GM12878 (cell line): ENCODE data around the gene IL1R2. TPM values are rescaled to one million over a fixed set of nuclear protein-coding genes. Genes with fewer than 3 reads are reported as not detected.

Experiments used
- ATAC-seq: fragments of 200-7000 bp; cut with Tn5 transposase; 3 replicates; pipeline ENCODE4 v1.9.1; 2020; ENCODE audit warnings: mild to moderate bottlenecking, moderate library complexity
- BruUV-seq: library from RNA; stranded (reverse); fragments of 400-500 nt; replicated peaks from 2 replicates; lab custom pipeline; 2021; lab: Mats Ljungman, UMichigan
- CTCF ChIA-PET: fragments of 300-600 bp; sonication (Branson Sonifier 250); formaldehyde crosslinking; extraction: SDS; loops from one replicate; lab custom pipeline; 2021; ENCODE audit warnings: inconsistent platforms; lab: Yijun Ruan, JAX
- POLR2A ChIA-PET: fragments of 350-600 bp; formaldehyde crosslinking; extraction: SDS; loops from one replicate; lab custom pipeline; 2021; ENCODE audit warnings: inconsistent platforms; lab: Charles Lee
- RAD21 ChIA-PET: fragments of 300-600 bp; sonication (Branson Sonifier 250); formaldehyde crosslinking; loops from one replicate; lab custom pipeline; 2023; ENCODE audit warnings: antibody characterized with exemption; ENCODE audit not compliant: unreplicated experiment; lab: Charles Lee
- SMC1A ChIA-PET: fragments of 300-600 bp; sonication (Branson Sonifier 250); formaldehyde crosslinking; loops from one replicate; lab custom pipeline; 2023; ENCODE audit not compliant: unreplicated experiment, uncharacterized antibody; lab: Charles Lee
- DNase-seq: peaks from one replicate; pipeline ENCODE4 v3.0.0-alpha.2; 2011; ENCODE audit warnings: low read depth, low spot score
- FAIRE-seq: peaks from 3 replicates; lab custom pipeline; 2011; peaks lifted over from hg19 to GRCh38; lab: Jason Lieb, UNC
- H2AFZ ChIP-seq: 2 replicates; pipeline ENCODE4 v1.6.0; 2011; ENCODE audit warnings: low read depth, low read length, control low read depth; ENCODE audit not compliant: control insufficient read depth
- H3K27ac ChIP-seq: 2 replicates; pipeline ENCODE4 v1.5.1; 2011; ENCODE audit warnings: control low read depth; ENCODE audit not compliant: control insufficient read depth, insufficient read depth
- H3K27me3 ChIP-seq, 2 experiments: replicated peaks in 1 of 2; 2 replicates each; pipeline versions ENCODE4 v1.6.0 to v1.6.1; 2011; ENCODE audit warnings: low read length in 1 of 2; ENCODE audit not compliant: control insufficient read depth in 2 of 2, insufficient read depth in 2 of 2
- H3K36me3 ChIP-seq, 2 experiments: 2 replicates each; pipeline ENCODE4 v1.5.1; 2011; ENCODE audit warnings: low read length in 1 of 2; ENCODE audit not compliant: control insufficient read depth in 2 of 2, insufficient read depth in 2 of 2
- H3K4me1 ChIP-seq: 2 replicates; pipeline ENCODE4 v1.6.1; 2011; ENCODE audit warnings: mild to moderate bottlenecking, low read length, moderate library complexity, mixed read lengths; ENCODE audit not compliant: control insufficient read depth, insufficient read depth
- H3K4me2 ChIP-seq: 2 replicates; pipeline ENCODE4 v1.6.0; 2011; ENCODE audit warnings: control low read depth; ENCODE audit not compliant: control insufficient read depth, insufficient read depth
- H3K4me3 ChIP-seq: fragments of 200-600 bp; sonication (generic); 2 replicates; pipeline ENCODE4 v1.5.1; 2016
- H3K79me2 ChIP-seq: 2 replicates; pipeline ENCODE4 v1.6.0; 2011; ENCODE audit warnings: low read length; ENCODE audit not compliant: control insufficient read depth, insufficient read depth
- H3K9ac ChIP-seq: 2 replicates; pipeline ENCODE4 v1.8.0; 2011; ENCODE audit warnings: low read length, control low read depth, mixed read lengths; ENCODE audit not compliant: control insufficient read depth, insufficient read depth
- H3K9me3 ChIP-seq: replicated peaks from 3 replicates; pipeline ENCODE4 v1.5.1; 2011; ENCODE audit warnings: mild to moderate bottlenecking, low read length; ENCODE audit not compliant: control insufficient read depth, insufficient read depth
- H4K20me1 ChIP-seq: 2 replicates; pipeline ENCODE4 v1.6.0; 2011; ENCODE audit not compliant: control insufficient read depth, insufficient read depth
- CBX5 ChIP-seq: sonication (generic); IDR thresholded peaks from 2 replicates; pipeline ENCODE4 v1.6.1; 2016; ENCODE audit warnings: low read depth, moderate library complexity, mild to moderate bottlenecking, inconsistent platforms
- WGBS: methylation state at CpG from one replicate; pipeline ENCODE4 v1.1.6; 2016; ENCODE audit warnings: low lambda C conversion rate; ENCODE audit not compliant: insufficient replicate concordance, insufficient coverage; ENCODE audit errors: missing lambda C conversion rate; 5-methylcytosine and 5-hydroxymethylcytosine counted together
- in situ Hi-C: fragments of 300-500 bp; cut with MboI; formaldehyde crosslinking; loops from 9 replicates; pipeline ENCODE4 v1.14.3; 2018; ENCODE audit warnings: mixed read lengths
- intact Hi-C: fragments of 100-400 bp; cut with micrococcal nuclease; formaldehyde crosslinking; loops from one replicate; pipeline ENCODE4 v1.14.2; 2022; ENCODE audit not compliant: unreplicated experiment
- polyA plus RNA-seq, 11 experiments: library from polyadenylated mRNA; depleted of rRNA in 4 of 11; unstranded in 6 of 11; stranded (reverse) in 5 of 11; fragments of >200 nt; fragmentation: Nextera tagmentation in 4 of 11; fragmentation: Illumina TruSeq in 1 of 11; extraction: Ambion mirVana in 4 of 11; extraction: Trizol in 1 of 11; gene quantifications; 1 replicate in 1 of 11; 2 replicates in 10 of 11; pipeline versions ENCODE4 v1.2.1 to v1.2.3, GENCODE V29; 2011 to 2016; ENCODE audit warnings: inconsistent platforms in 2 of 11, missing spikeins in 2 of 11, low read depth in 1 of 11
- total RNA-seq, 4 experiments: library from RNA; depleted of rRNA in 3 of 4; stranded (reverse); fragments of >200 nt in 3 of 4; fragmentation: Illumina TruSeq in 1 of 4; extraction: Trizol in 1 of 4; gene quantifications; 2 replicates each; pipeline versions ENCODE4 v1.2.1 to v1.2.3, GENCODE V29; 2013 to 2021
- TF ChIP-seq, protein P1 (sequence below): fragments of 450-650 bp; IDR thresholded peaks from 2 replicates; pipeline ENCODE4 v1.6.1; 2016; ENCODE audit warnings: mild to moderate bottlenecking

Gene IL1R2
- total and polyA plus RNA-seq, 10 of the 15 experiments (the other 5 are each of a cell fraction or from before 2014, with no cell fraction given) = 0.44 to 6.4 (median 0.62) TPM

DNA sequence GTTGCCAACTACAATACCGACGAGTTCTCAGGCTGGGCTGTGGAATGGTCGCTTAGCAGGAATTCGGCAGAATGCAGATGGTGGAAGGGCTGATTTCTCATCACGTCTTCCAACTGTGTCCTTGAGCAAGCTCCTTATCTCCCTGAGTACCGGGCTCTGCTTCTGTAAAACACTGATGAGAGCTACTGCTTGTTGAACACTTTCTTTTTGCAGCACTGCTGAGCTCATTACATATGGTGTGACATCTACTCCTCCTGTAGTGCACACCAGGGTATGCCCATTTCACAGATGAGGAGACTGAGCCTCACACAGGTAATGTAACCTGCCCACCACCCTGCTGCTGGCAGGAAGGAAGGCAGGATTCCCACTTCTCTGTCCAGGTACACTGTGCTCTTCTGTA lies 8.3 kb downstream of the IL1R2 start:
- H3K4me3 ChIP-seq = no peak overlapping the region
- TF ChIP-seq, protein P1, sequence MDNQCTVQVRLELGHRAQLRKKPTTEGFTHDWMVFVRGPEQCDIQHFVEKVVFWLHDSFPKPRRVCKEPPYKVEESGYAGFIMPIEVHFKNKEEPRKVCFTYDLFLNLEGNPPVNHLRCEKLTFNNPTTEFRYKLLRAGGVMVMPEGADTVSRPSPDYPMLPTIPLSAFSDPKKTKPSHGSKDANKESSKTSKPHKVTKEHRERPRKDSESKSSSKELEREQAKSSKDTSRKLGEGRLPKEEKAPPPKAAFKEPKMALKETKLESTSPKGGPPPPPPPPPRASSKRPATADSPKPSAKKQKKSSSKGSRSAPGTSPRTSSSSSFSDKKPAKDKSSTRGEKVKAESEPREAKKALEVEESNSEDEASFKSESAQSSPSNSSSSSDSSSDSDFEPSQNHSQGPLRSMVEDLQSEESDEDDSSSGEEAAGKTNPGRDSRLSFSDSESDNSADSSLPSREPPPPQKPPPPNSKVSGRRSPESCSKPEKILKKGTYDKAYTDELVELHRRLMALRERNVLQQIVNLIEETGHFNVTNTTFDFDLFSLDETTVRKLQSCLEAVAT = 0 out of 2 replicates have a peak, but pooled peaks have one; percentile 31
- TF ChIP-seq CBX5 = no peak
- TF ChIP-seq, all 136 proteins: peak for 1

More for the DNA sequence above, 8.3 kb downstream of the IL1R2 start:
- intact Hi-C loops (no loop called here), in situ Hi-C loops (no loop called here)
- H3K36me3 ChIP-seq = no peaks in the 10 kb centered on the region
- no peaks in the 10 kb centered on the region for H4K20me1 ChIP-seq
- H3K4me1 ChIP-seq = peaks cover 6% of the 10 kb centered on the region
- no peak for FAIRE-seq
- no peak overlapping the region for H3K4me2 ChIP-seq
- H2AFZ ChIP-seq = no peak overlapping the region
- WGBS = 61% methylated on average over 6 of the region's 6 CpGs
- CTCF ChIA-PET = interaction anchor here (0.8 to 4.3 kb wide), 15 partner anchors 8 to 240 kb away, joined by 3 to 71 read pairs (median 6); no protein-coding TSS in a partner anchor
- no peaks in the 10 kb centered on the region; a peak in 1 of 4 replicates for H3K27me3 ChIP-seq
- RAD21 ChIA-PET = interaction anchor here (0.9 to 4.3 kb wide), 15 partner anchors 9 to 244 kb away, joined by 3 to 59 read pairs (median 7); no protein-coding TSS in a partner anchor
- no peaks in the 10 kb centered on the region; the same call in 1 of the 2 replicates for H3K79me2 ChIP-seq
- ATAC-seq = no peak
- SMC1A ChIA-PET = interaction anchor here (0.8 to 4.8 kb wide), 21 partner anchors 7 to 443 kb away, joined by 3 to 64 read pairs (median 6); no protein-coding TSS in a partner anchor
- H3K27ac ChIP-seq = no peak overlapping the region
- POLR2A ChIA-PET = interaction anchor here (1.3 to 1.6 kb wide), 2 partner anchors 11 to 240 kb away, joined by 3 to 7 read pairs; no protein-coding TSS in a partner anchor
- no TSS peak for BruUV-seq
- H3K9ac ChIP-seq = no peak overlapping the region
- H3K9me3 ChIP-seq = no peaks in the 10 kb centered on the region
- DNase-seq = no peak
